ENCODE measurements around the gene HLA-DOA.

Gene HLA-DOA

GRCh38 chr6:32984622-32985389, 24.6 kb downstream of the HLA-DOA start:
- no peak overlapping the region for H2BK12ac ChIP-seq (ENCODE audit: low read length in 2 of 2)

GRCh38 chr6:32983964-32984621, 25.3 kb downstream of the HLA-DOA start:
- Histone ChIP-seq H2AFZ (ENCODE audit: low read depth, low read length) (no peak overlapping the region), H3K79me1 (replicated peaks; ENCODE audit: low read length, poor library complexity, severe bottlenecking) (no peaks in the 10 kb centered on the region), H3K4me3 (ENCODE audit: insufficient read depth in 1 of 2, low read depth in 1 of 2, low read length in 2 of 2) (no peak overlapping the region), H3K18ac (ENCODE audit: low read depth in 1 of 2, low read length in 2 of 2) (no peak overlapping the region), H2AK5ac (ENCODE audit: low read length, severe bottlenecking) (no peak overlapping the region), H3K4me2 (ENCODE audit: low read length, poor library complexity, severe bottlenecking) (no peak overlapping the region), H4K91ac (ENCODE audit: low read length) (no peak overlapping the region), H3K27me3 (ENCODE audit: control insufficient read depth in 1 of 2, insufficient read depth in 1 of 2, low read length in 2 of 2) (peaks cover 0 to 8% of the 10 kb centered on the region in 2 experiments), H3K4ac (ENCODE audit: low read depth in 1 of 2, low read length in 2 of 2) (no peak overlapping the region), H3K27ac (ENCODE audit: low read length, poor library complexity, severe bottlenecking) (no peak overlapping the region), H2BK12ac (ENCODE audit: low read length in 2 of 2) (no peak overlapping the region), H3K9me3 (ENCODE audit: control insufficient read depth, low read length) (no peaks in the 10 kb centered on the region), H3K36me3 (ENCODE audit: control insufficient read depth in 1 of 2, insufficient read depth in 2 of 2, low read depth in 1 of 2, low read length in 2 of 2) (peaks cover 21 to 53% of the 10 kb centered on the region in 2 experiments), H2BK120ac (ENCODE audit: low read depth, low read length) (no peak overlapping the region), H4K8ac (ENCODE audit: low read length) (no peak overlapping the region), H3K9ac (ENCODE audit: low read length) (peak overlapping the region; percentile 49), H3K23ac (ENCODE audit: low read length in 2 of 2) (no peak overlapping the region), H2BK5ac (ENCODE audit: low read depth, low read length, poor library complexity, severe bottlenecking) (no peak overlapping the region), H3K14ac (ENCODE audit: low read length in 2 of 2) (no peak overlapping the region), H3K4me1 (ENCODE audit: control insufficient read depth, insufficient read depth, low read depth, low read length) (peaks cover 6% of the 10 kb centered on the region), H2BK15ac (ENCODE audit: low read depth, poor library complexity, severe bottlenecking) (no peak overlapping the region)
- peak; percentile 11 for DNase-seq
- WGBS, result 73% methylated on average over 2 of the region's 3 CpGs

More at GRCh38 chr6:32984622-32985389, 24.6 kb downstream of the HLA-DOA start:
- no peak overlapping the region for H4K8ac ChIP-seq (ENCODE audit: low read length)
- H2BK120ac ChIP-seq (ENCODE audit: low read depth, low read length), result no peak overlapping the region
- peaks cover 0 to 8% of the 10 kb centered on the region in 2 experiments for H3K27me3 ChIP-seq (ENCODE audit: control insufficient read depth in 1 of 2, insufficient read depth in 1 of 2, low read length in 2 of 2)
- H3K4me1 ChIP-seq (ENCODE audit: control insufficient read depth, insufficient read depth, low read depth, low read length), result peaks cover 6% of the 10 kb centered on the region
- peak; percentile 84 for DNase-seq
- H3K36me3 ChIP-seq (ENCODE audit: control insufficient read depth in 1 of 2, insufficient read depth in 2 of 2, low read depth in 1 of 2, low read length in 2 of 2), result peaks cover 17 to 46% of the 10 kb centered on the region in 2 experiments
- peak overlapping the region; percentile 49 for H3K9ac ChIP-seq (ENCODE audit: low read length)
- H3K27ac ChIP-seq (ENCODE audit: low read length, poor library complexity, severe bottlenecking), result no peak overlapping the region
- no peak overlapping the region for H2BK15ac ChIP-seq (ENCODE audit: low read depth, poor library complexity, severe bottlenecking)
- H4K91ac ChIP-seq (ENCODE audit: low read length), result no peak overlapping the region
- no peak overlapping the region for H3K4ac ChIP-seq (ENCODE audit: low read depth in 1 of 2, low read length in 2 of 2)
- H3K14ac ChIP-seq (ENCODE audit: low read length in 2 of 2), result no peak overlapping the region
- H3K18ac ChIP-seq (ENCODE audit: low read depth in 1 of 2, low read length in 2 of 2), result no peak overlapping the region
- no peak overlapping the region for H3K23ac ChIP-seq (ENCODE audit: low read length in 2 of 2)
- H2AK5ac ChIP-seq (ENCODE audit: low read length, severe bottlenecking), result no peak overlapping the region
- H3K4me2 ChIP-seq (ENCODE audit: low read length, poor library complexity, severe bottlenecking), result no peak overlapping the region
- no peaks in the 10 kb centered on the region for H3K79me1 ChIP-seq (replicated peaks; ENCODE audit: low read length, poor library complexity, severe bottlenecking)
- no peak overlapping the region for H2BK5ac ChIP-seq (ENCODE audit: low read depth, low read length, poor library complexity, severe bottlenecking)
- no peaks in the 10 kb centered on the region for H3K9me3 ChIP-seq (ENCODE audit: control insufficient read depth, low read length)
- H2AFZ ChIP-seq (ENCODE audit: low read depth, low read length), result no peak overlapping the region
- no peak overlapping the region for H3K4me3 ChIP-seq (ENCODE audit: insufficient read depth in 1 of 2, low read depth in 1 of 2, low read length in 2 of 2)
- WGBS, result 13% methylated on average over 9 of the region's 9 CpGs

GRCh38 chr6:32983493-32983848, 25.9 kb downstream of the HLA-DOA start:
- H3K4me3 ChIP-seq (ENCODE audit: insufficient read depth in 1 of 2, low read depth in 1 of 2, low read length in 2 of 2), result no peak overlapping the region
- no peak overlapping the region for H3K4me2 ChIP-seq (ENCODE audit: low read length, poor library complexity, severe bottlenecking)
- H3K23ac ChIP-seq (ENCODE audit: low read length in 2 of 2), result no peak overlapping the region
- H3K18ac ChIP-seq (ENCODE audit: low read depth in 1 of 2, low read length in 2 of 2), result no peak overlapping the region
- H3K14ac ChIP-seq (ENCODE audit: low read length in 2 of 2), result no peak overlapping the region
- 100% methylated on average over 1 of the region's 1 CpG for WGBS
- no peak overlapping the region for H2BK5ac ChIP-seq (ENCODE audit: low read depth, low read length, poor library complexity, severe bottlenecking)
- H3K79me1 ChIP-seq (replicated peaks; ENCODE audit: low read length, poor library complexity, severe bottlenecking), result no peaks in the 10 kb centered on the region
- H3K4me1 ChIP-seq (ENCODE audit: control insufficient read depth, insufficient read depth, low read depth, low read length), result peaks cover 8% of the 10 kb centered on the region
- H2BK12ac ChIP-seq (ENCODE audit: low read length in 2 of 2), result no peak overlapping the region
- H2AFZ ChIP-seq (ENCODE audit: low read depth, low read length), result no peak overlapping the region
- peaks cover 26 to 60% of the 10 kb centered on the region in 2 experiments for H3K36me3 ChIP-seq (ENCODE audit: control insufficient read depth in 1 of 2, insufficient read depth in 2 of 2, low read depth in 1 of 2, low read length in 2 of 2)
- peak overlapping the region; percentile 49 for H3K9ac ChIP-seq (ENCODE audit: low read length)
- DNase-seq, result peak; percentile 11
- no peak overlapping the region for H3K4ac ChIP-seq (ENCODE audit: low read depth in 1 of 2, low read length in 2 of 2)
- peak overlapping the region; percentile 18 for H3K27ac ChIP-seq (ENCODE audit: low read length, poor library complexity, severe bottlenecking)
- H3K9me3 ChIP-seq (ENCODE audit: control insufficient read depth, low read length), result no peaks in the 10 kb centered on the region
- no peak overlapping the region for H4K8ac ChIP-seq (ENCODE audit: low read length)
- H2BK15ac ChIP-seq (ENCODE audit: low read depth, poor library complexity, severe bottlenecking), result no peak overlapping the region
- no peak overlapping the region for H2AK5ac ChIP-seq (ENCODE audit: low read length, severe bottlenecking)
- H4K91ac ChIP-seq (ENCODE audit: low read length), result no peak overlapping the region
- H2BK120ac ChIP-seq (ENCODE audit: low read depth, low read length), result no peak overlapping the region
- H3K27me3 ChIP-seq (ENCODE audit: control insufficient read depth in 1 of 2, insufficient read depth in 1 of 2, low read length in 2 of 2), result peaks cover 0 to 8% of the 10 kb centered on the region in 2 experiments

- H2BK5ac ChIP-seq (ENCODE audit: low read depth, low read length, poor library complexity, severe bottlenecking), result no peak overlapping the region
- H3K9me3 ChIP-seq (ENCODE audit: control insufficient read depth, low read length), result no peaks in the 10 kb centered on the region
- no peak overlapping the region for H3K4me2 ChIP-seq (ENCODE audit: low read length, poor library complexity, severe bottlenecking)
Observed at GRCh38 chr6:32982702-32983492, 26.5 kb downstream of the HLA-DOA start.

More at GRCh38 chr6:32982702-32983492, 26.5 kb downstream of the HLA-DOA start:
- peaks cover 0 to 4% of the 10 kb centered on the region in 2 experiments for H3K27me3 ChIP-seq (ENCODE audit: control insufficient read depth in 1 of 2, insufficient read depth in 1 of 2, low read length in 2 of 2)
- no peak overlapping the region for H4K8ac ChIP-seq (ENCODE audit: low read length)
- peaks cover 10% of the 10 kb centered on the region for H3K4me1 ChIP-seq (ENCODE audit: control insufficient read depth, insufficient read depth, low read depth, low read length)
- H3K4ac ChIP-seq (ENCODE audit: low read depth in 1 of 2, low read length in 2 of 2), result no peak overlapping the region
- H3K18ac ChIP-seq (ENCODE audit: low read depth in 1 of 2, low read length in 2 of 2), result no peak overlapping the region
- H2BK15ac ChIP-seq (ENCODE audit: low read depth, poor library complexity, severe bottlenecking), result no peak overlapping the region
- H3K27ac ChIP-seq (ENCODE audit: low read length, poor library complexity, severe bottlenecking), result no peak overlapping the region
- no peaks in the 10 kb centered on the region for H3K79me1 ChIP-seq (replicated peaks; ENCODE audit: low read length, poor library complexity, severe bottlenecking)
- no peak overlapping the region for H2BK12ac ChIP-seq (ENCODE audit: low read length in 2 of 2)
- no peak overlapping the region for H2BK120ac ChIP-seq (ENCODE audit: low read depth, low read length)
- 64% methylated on average over 4 of the region's 6 CpGs for WGBS
- no peak overlapping the region for H4K91ac ChIP-seq (ENCODE audit: low read length)
- H3K14ac ChIP-seq (ENCODE audit: low read length in 2 of 2), result no peak overlapping the region
- H3K36me3 ChIP-seq (ENCODE audit: control insufficient read depth in 1 of 2, insufficient read depth in 2 of 2, low read depth in 1 of 2, low read length in 2 of 2), result peaks cover 32 to 65% of the 10 kb centered on the region in 2 experiments
- H2AK5ac ChIP-seq (ENCODE audit: low read length, severe bottlenecking), result no peak overlapping the region
- no peak overlapping the region for H3K4me3 ChIP-seq (ENCODE audit: insufficient read depth in 1 of 2, low read depth in 1 of 2, low read length in 2 of 2)
- peak; percentile 12 for DNase-seq
- peak overlapping the region; percentile 13 for H3K9ac ChIP-seq (ENCODE audit: low read length)
- no peak overlapping the region for H2AFZ ChIP-seq (ENCODE audit: low read depth, low read length)
- no peak overlapping the region for H3K23ac ChIP-seq (ENCODE audit: low read length in 2 of 2)

Data from mesenchymal stem cell (in vitro differentiated cells and primary cell).